SKM-1 treated with dmso at 0.1 percent for 144 hours (cell line): Measurements from ENCODE around the gene ERN1.

Experiments used
- DNase-seq: peaks from one replicate; lab custom pipeline; 2025; ENCODE audit not compliant: unreplicated experiment; lab: John Stamatoyannopoulos, UW

The ERN1 gene

DNA sequence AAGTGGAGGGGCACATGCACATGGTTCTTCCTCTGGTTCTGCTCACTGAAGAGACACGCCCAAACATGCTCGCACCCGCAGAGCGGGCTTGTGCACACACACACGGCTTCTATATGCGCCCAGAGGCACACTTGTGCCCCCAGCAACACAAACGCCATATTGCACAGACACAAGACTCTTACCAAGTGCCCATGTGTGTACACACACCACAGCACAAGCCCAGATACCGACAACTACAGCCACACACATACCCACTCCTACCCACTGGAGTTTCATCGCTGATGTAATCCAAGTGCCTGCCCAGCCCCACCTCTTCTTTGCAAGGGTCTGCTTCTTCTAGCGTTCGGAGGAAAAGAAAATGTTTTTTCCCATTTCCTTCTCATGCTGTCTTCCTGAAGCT lies 138.3 kb downstream of the ERN1 start:
- no peak for DNase-seq

DNA sequence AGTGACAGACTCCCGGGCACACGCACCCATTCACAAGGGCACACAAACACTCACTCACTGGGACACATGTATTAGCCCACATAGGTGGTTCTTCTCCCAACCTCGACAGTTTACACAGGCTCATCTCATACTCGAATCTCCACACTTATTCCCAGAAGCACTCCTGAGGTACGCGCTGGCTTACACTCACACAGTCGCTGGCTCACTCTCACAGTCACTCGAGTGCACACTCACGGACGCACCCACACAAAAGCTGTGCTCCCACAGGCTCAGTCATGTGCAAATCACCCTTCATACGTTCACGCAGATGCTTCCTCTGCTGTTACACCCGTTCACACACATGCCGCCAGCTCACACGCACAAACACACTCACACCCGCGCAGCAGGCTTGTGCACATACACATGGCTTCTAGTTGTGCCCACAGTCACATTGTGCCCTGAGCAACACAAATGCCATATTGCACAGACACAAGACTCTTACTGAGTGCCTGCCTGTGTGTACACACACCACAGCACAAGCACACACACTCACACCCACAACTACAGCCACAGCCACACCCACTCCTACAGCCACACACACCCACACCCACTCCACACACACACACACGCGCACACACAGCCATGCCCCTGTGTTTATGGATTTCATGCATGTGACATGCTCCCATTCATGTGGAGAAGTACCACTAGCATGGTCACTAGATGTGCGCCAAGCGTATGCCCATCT lies 140.2 kb downstream of the ERN1 start:
- no peak for DNase-seq
